ENCODE data around the gene PNLIPRP1. TPM values are rescaled to one million over a fixed set of nuclear protein-coding genes. Genes with fewer than 3 reads are reported as not detected.

PNLIPRP1 gene
- total and polyA plus RNA-seq, 2 donors: 0.02 TPM; not detected in 1

DNA sequence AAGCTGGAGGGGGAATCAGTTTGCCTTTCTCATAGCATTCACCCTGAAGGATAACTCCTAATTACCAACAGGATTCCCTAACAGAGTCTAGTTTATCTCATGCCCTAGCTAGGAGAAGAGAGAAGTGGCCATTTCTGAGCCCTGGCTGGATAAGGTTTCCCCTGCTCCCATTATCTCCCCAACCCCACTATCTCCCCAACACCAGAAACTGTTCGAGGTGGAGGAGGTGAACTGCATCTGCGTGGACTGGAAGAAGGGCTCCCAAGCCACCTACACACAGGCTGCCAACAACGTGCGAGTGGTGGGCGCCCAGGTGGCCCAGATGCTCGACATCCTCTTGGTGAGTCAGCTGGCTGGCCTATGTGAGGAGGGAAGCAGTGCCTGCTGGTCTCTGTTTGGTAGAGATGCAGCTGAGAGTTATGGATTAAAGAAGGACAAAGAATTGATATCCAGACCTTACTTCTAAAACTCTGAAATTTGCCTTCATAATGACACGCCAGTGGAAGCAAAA, 3.8 kb downstream of the PNLIPRP1 start:
- H3K4me3 ChIP-seq (ENCODE audit: low read length in 2 of 2): no peak overlapping the region
- H3K9me3 ChIP-seq (ENCODE audit: control insufficient read depth in 2 of 2, insufficient read depth in 1 of 2, low read length in 1 of 2): no peaks in the 10 kb centered on the region
- no peaks in the 10 kb centered on the region for H3K27me3 ChIP-seq (ENCODE audit: control insufficient read depth in 2 of 2, insufficient read depth in 1 of 2, low read length in 1 of 2)
- no peaks in the 10 kb centered on the region for H3K36me3 ChIP-seq (ENCODE audit: control insufficient read depth in 2 of 2, insufficient read depth in 2 of 2, low read length in 1 of 2)
- no peaks in the 10 kb centered on the region for H3K4me1 ChIP-seq (ENCODE audit: control insufficient read depth in 2 of 2, insufficient read depth in 2 of 2, low read length in 2 of 2)
- WGBS: 93% methylated on average over 7 of the region's 7 CpGs
- no peak overlapping the region for H3K27ac ChIP-seq (ENCODE audit: low read depth in 1 of 2, low read length in 1 of 2)
- no peak for DNase-seq (ENCODE audit: low read depth in 6 of 9, low spot score in 9 of 9)

DNA sequence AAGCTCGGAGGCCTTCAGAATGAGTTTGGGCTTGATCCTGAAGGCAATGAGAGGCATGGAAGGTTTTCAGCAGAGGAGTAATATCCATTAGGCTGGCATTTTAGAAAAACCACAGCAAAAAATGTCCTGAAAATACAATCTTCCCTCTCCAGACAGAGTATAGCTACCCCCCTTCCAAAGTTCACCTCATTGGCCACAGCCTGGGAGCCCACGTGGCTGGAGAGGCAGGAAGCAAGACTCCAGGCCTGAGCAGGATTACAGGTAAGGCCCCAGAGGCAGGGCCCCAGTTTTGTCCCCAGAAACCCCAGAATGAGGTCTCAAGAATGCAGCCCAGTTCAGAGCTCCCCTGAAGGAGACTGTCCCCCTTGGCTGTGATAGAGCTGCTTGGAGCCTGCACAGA, 5.3 kb downstream of the PNLIPRP1 start:
- H3K27ac ChIP-seq (ENCODE audit: low read depth in 1 of 2, low read length in 1 of 2): no peak overlapping the region
- H3K36me3 ChIP-seq (ENCODE audit: control insufficient read depth in 2 of 2, insufficient read depth in 2 of 2, low read length in 1 of 2): no peaks in the 10 kb centered on the region
- H3K9me3 ChIP-seq (ENCODE audit: control insufficient read depth in 2 of 2, insufficient read depth in 1 of 2, low read length in 1 of 2): no peaks in the 10 kb centered on the region
- 80% methylated on average over 2 of the region's 2 CpGs for WGBS
- H3K4me3 ChIP-seq (ENCODE audit: low read length in 2 of 2): no peak overlapping the region
- DNase-seq (ENCODE audit: low read depth in 6 of 9, low spot score in 9 of 9): no peak
- H3K4me1 ChIP-seq (ENCODE audit: control insufficient read depth in 2 of 2, insufficient read depth in 2 of 2, low read length in 2 of 2): no peaks in the 10 kb centered on the region
- no peaks in the 10 kb centered on the region for H3K27me3 ChIP-seq (ENCODE audit: control insufficient read depth in 2 of 2, insufficient read depth in 1 of 2, low read length in 1 of 2)

DNA sequence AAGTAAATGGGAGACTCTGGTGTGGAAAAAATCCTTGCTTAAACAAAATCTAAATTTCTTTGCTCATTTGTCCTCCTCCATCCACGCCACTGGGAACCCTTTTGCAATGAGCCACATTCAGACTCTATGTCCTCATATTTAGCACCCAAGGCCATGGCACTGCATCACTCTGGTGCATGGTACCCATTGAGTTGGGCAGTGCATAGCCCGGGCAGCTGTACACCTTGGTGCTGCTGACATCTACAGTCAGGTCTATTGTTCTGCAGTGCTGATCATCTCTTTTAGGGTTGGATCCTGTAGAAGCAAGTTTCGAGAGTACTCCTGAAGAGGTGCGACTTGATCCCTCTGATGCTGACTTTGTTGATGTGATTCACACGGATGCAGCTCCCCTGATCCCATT, 6.8 kb downstream of the PNLIPRP1 start:
- WGBS: 94% methylated on average over 5 of the region's 5 CpGs
- no peaks in the 10 kb centered on the region for H3K27me3 ChIP-seq (ENCODE audit: control insufficient read depth in 2 of 2, insufficient read depth in 1 of 2, low read length in 1 of 2)
- no peak overlapping the region for H3K27ac ChIP-seq (ENCODE audit: low read depth in 1 of 2, low read length in 1 of 2)
- no peak overlapping the region for H3K4me3 ChIP-seq (ENCODE audit: low read length in 2 of 2)
- H3K9me3 ChIP-seq (ENCODE audit: control insufficient read depth in 2 of 2, insufficient read depth in 1 of 2, low read length in 1 of 2): no peaks in the 10 kb centered on the region
- H3K4me1 ChIP-seq (ENCODE audit: control insufficient read depth in 2 of 2, insufficient read depth in 2 of 2, low read length in 2 of 2): no peaks in the 10 kb centered on the region
- DNase-seq (ENCODE audit: low read depth in 6 of 9, low spot score in 9 of 9): no peak
- no peaks in the 10 kb centered on the region for H3K36me3 ChIP-seq (ENCODE audit: control insufficient read depth in 2 of 2, insufficient read depth in 2 of 2, low read length in 1 of 2)

DNA sequence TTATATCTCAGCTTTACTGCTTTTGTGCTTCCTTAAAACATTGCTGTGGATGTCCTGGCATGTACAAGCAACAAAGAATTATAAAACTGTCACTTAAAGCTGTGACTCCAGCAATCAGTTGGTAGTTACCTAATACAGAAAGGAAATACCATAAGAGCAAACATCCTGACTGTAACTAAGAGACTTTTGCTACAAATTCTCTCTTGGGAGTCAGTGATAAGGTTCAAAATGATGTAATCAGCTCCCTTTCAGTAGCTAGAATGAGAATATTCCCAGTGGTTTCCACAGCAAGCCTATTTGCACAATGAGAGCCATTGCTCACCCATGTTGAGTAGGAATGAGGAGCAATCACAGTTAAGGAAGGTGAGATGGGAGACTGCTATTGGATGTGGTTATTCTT, 7.6 kb downstream of the PNLIPRP1 start:
- Histone ChIP-seq H3K4me3 (ENCODE audit: low read length in 2 of 2) (no peak overlapping the region), H3K36me3 (ENCODE audit: control insufficient read depth in 2 of 2, insufficient read depth in 2 of 2, low read length in 1 of 2) (no peaks in the 10 kb centered on the region), H3K4me1 (ENCODE audit: control insufficient read depth in 2 of 2, insufficient read depth in 2 of 2, low read length in 2 of 2) (no peaks in the 10 kb centered on the region), H3K27ac (ENCODE audit: low read depth in 1 of 2, low read length in 1 of 2) (no peak overlapping the region), H3K9me3 (ENCODE audit: control insufficient read depth in 2 of 2, insufficient read depth in 1 of 2, low read length in 1 of 2) (no peaks in the 10 kb centered on the region), H3K27me3 (ENCODE audit: control insufficient read depth in 2 of 2, insufficient read depth in 1 of 2, low read length in 1 of 2) (no peaks in the 10 kb centered on the region)
- DNase-seq (ENCODE audit: low read depth in 6 of 9, low spot score in 9 of 9): no peak

DNA sequence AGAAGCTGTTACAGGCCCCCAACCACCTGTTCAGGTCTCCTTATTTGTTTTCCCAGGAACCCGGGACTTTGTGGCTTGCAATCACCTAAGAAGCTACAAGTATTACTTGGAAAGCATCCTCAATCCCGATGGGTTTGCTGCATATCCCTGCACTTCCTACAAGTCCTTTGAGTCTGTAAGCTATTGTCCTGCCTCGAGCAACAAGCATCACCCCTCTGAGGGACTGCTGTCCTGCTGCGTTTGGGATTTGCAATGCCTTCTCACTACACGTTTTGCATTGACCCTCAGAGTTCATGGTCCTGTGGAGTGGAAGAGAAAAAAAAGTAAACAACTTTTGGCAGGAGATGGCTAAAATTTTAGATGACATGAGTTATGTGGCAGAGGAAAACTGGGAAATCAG, 9.2 kb downstream of the PNLIPRP1 start:
- no peaks in the 10 kb centered on the region for H3K36me3 ChIP-seq (ENCODE audit: control insufficient read depth in 2 of 2, insufficient read depth in 2 of 2, low read length in 1 of 2)
- no peaks in the 10 kb centered on the region for H3K9me3 ChIP-seq (ENCODE audit: control insufficient read depth in 2 of 2, insufficient read depth in 1 of 2, low read length in 1 of 2)
- H3K27me3 ChIP-seq (ENCODE audit: control insufficient read depth in 2 of 2, insufficient read depth in 1 of 2, low read length in 1 of 2): no peaks in the 10 kb centered on the region
- H3K4me1 ChIP-seq (ENCODE audit: control insufficient read depth in 2 of 2, insufficient read depth in 2 of 2, low read length in 2 of 2): no peaks in the 10 kb centered on the region
- H3K27ac ChIP-seq (ENCODE audit: low read depth in 1 of 2, low read length in 1 of 2): no peak overlapping the region
- no peak for DNase-seq (ENCODE audit: low read depth in 6 of 9, low spot score in 9 of 9)
- WGBS: 85% methylated on average over 5 of the region's 5 CpGs
- no peak overlapping the region for H3K4me3 ChIP-seq (ENCODE audit: low read length in 2 of 2)

DNA sequence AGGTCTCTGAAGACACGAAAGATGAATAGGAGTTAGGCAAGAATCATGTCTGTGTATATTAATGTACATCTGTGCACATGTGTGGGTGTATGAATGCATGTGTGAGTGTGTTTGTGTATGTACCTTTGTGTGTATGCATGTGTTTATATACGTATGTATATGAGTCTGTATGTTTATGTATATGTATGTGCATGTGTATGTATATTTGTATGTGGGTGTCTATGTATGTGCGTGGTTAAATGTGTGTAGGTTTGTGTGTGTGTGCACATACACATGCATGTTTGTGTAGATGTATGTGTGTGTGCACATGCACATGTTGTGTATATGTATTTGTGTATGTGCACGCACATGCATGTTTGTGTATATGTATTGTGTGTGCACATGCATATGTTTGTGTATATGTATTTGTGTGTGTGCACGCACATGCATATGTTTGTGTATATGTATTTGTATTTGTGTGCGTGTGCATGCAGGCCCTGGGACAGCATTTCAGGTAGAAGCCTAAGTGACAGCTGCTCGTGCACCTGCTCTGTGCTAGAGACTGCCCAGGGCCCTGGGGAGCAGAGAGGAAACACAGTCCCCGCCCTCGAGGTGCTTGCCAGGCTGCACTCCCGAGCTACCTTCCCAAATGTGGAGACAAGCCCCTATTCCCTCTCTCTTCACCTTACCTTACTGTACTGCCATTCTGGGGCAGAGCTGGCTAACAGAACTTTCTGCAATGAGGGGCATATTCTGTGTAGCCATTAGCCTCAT, 12.1 kb downstream of the PNLIPRP1 start:
- no peak for DNase-seq (ENCODE audit: low read depth in 6 of 9, low spot score in 9 of 9)
- H3K27me3 ChIP-seq (ENCODE audit: control insufficient read depth in 2 of 2, insufficient read depth in 1 of 2, low read length in 1 of 2): no peaks in the 10 kb centered on the region
- H3K27ac ChIP-seq (ENCODE audit: low read depth in 1 of 2, low read length in 1 of 2): no peak overlapping the region
- H3K4me1 ChIP-seq (ENCODE audit: control insufficient read depth in 2 of 2, insufficient read depth in 2 of 2, low read length in 2 of 2): no peaks in the 10 kb centered on the region
- H3K9me3 ChIP-seq (ENCODE audit: control insufficient read depth in 2 of 2, insufficient read depth in 1 of 2, low read length in 1 of 2): no peaks in the 10 kb centered on the region
- no peaks in the 10 kb centered on the region for H3K36me3 ChIP-seq (ENCODE audit: control insufficient read depth in 2 of 2, insufficient read depth in 2 of 2, low read length in 1 of 2)
- no peak overlapping the region for H3K4me3 ChIP-seq (ENCODE audit: low read length in 2 of 2)
- 92% methylated on average over 10 of the region's 10 CpGs for WGBS

DNA sequence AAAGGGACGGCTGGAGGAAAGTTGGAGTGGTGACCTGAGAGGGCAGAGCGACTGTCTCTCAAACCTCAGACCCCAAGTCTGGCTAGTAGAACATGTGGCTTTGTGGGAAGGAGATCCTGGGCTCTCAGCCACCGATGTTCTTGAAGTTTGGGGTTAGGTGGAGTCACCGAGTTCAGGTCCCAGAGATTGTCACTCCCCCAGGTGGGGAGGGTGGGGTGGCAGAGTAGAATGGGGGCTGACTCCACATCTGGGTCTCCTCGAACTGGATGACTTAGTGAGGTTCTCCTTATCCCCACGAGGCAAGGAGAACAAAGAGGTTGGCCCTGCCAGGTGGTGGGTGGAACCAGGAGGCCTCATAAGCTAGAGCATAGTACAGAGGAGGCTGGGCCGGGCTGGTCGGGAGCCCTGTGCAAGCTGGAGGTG, 15.3 kb downstream of the PNLIPRP1 start:
- Histone ChIP-seq H3K4me3 (ENCODE audit: low read length in 2 of 2) (no peak overlapping the region), H3K4me1 (ENCODE audit: control insufficient read depth in 2 of 2, insufficient read depth in 2 of 2, low read length in 2 of 2) (no peaks in the 10 kb centered on the region), H3K27me3 (ENCODE audit: control insufficient read depth in 2 of 2, insufficient read depth in 1 of 2, low read length in 1 of 2) (peaks cover 7 to 21% of the 10 kb centered on the region in 2 donors), H3K36me3 (ENCODE audit: control insufficient read depth in 2 of 2, insufficient read depth in 2 of 2, low read length in 1 of 2) (no peaks in the 10 kb centered on the region), H3K9me3 (ENCODE audit: control insufficient read depth in 2 of 2, insufficient read depth in 1 of 2, low read length in 1 of 2) (peaks cover 0 to 1% of the 10 kb centered on the region in 2 donors), H3K27ac (ENCODE audit: low read depth in 1 of 2, low read length in 1 of 2) (no peak overlapping the region)
- DNase-seq (ENCODE audit: low read depth in 6 of 9, low spot score in 9 of 9): no peak
- 81% methylated on average over 8 of the region's 8 CpGs for WGBS

DNA sequence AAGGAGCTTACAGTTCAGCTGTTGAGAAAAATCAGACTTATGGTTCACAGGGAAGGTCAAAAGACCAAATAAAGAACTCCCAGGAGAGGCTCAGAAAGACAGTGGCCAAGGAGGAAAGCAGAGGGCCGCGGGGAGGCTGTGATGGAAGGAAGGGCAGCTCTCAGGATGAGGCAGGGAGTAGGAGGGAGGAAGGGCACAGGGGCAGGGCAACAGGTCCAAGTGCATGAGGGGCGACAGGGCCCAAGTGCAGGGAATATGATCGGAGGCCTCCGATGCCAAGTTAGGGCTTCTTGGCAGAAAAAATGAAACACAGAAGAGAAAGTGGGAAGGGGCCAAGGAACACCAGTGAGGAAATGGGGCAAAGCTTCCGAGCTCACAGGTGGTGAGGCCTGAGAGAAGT, 16.6 kb downstream of the PNLIPRP1 start:
- H3K4me1 ChIP-seq (ENCODE audit: control insufficient read depth in 2 of 2, insufficient read depth in 2 of 2, low read length in 2 of 2): no peaks in the 10 kb centered on the region
- no peak overlapping the region for H3K27ac ChIP-seq (ENCODE audit: low read depth in 1 of 2, low read length in 1 of 2)
- peaks cover 7 to 21% of the 10 kb centered on the region in 2 donors for H3K27me3 ChIP-seq (ENCODE audit: control insufficient read depth in 2 of 2, insufficient read depth in 1 of 2, low read length in 1 of 2)
- no peaks in the 10 kb centered on the region for H3K36me3 ChIP-seq (ENCODE audit: control insufficient read depth in 2 of 2, insufficient read depth in 2 of 2, low read length in 1 of 2)
- 89% methylated on average over 6 of the region's 6 CpGs for WGBS
- H3K9me3 ChIP-seq (ENCODE audit: control insufficient read depth in 2 of 2, insufficient read depth in 1 of 2, low read length in 1 of 2): peaks cover 0 to 1% of the 10 kb centered on the region in 2 donors
- no peak for DNase-seq (ENCODE audit: low read depth in 6 of 9, low spot score in 9 of 9)
- H3K4me3 ChIP-seq (ENCODE audit: low read length in 2 of 2): no peak overlapping the region

DNA sequence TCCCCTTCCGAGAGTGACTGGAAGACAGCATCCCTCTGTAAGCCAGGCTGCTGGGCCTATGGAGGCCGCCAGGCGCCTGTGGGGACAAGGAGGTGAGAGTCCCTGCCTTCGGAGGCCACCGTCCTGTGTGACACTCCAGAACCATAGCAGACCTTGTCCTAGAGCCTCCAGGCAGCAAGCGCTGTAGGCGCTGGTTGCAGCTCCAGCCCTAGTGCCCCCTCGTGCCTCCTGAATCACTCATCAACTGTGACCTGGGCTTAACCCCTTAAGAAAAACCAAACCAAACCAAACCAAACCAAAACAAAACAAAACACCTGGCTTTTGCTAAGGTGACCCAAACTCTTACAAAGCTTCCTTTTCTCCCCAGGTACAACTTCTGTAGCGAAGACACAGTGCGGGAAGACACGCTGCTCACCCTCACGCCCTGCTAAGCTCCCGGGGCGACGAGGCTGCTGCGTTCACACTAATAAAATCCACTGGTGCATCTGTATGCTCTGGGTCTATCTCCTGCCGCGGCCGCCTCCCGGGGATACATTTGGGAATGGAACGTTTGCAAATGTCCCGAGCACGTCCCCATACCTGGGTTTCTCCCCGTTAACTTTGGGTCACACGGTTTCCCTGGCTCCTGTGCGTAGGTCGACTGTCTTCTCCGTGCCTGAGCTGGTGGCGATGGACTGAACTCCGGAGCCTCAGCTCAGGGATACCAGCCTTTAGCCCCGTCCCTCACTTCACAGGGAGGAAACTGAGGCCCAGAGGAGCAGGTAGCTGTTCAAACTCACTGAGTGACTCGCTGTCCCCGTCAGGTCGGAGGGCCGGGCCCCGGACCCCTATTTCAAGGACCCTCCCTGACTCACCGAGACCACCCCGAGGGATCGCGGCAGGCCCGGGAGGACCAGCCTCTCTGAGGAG, 18.2 kb downstream of the PNLIPRP1 start:
- H3K36me3 ChIP-seq (ENCODE audit: control insufficient read depth in 2 of 2, insufficient read depth in 2 of 2, low read length in 1 of 2): no peaks in the 10 kb centered on the region
- WGBS: 41% methylated on average over 41 of the region's 41 CpGs
- H3K27ac ChIP-seq (ENCODE audit: low read depth in 1 of 2, low read length in 1 of 2): no peak overlapping the region
- peaks cover 0 to 1% of the 10 kb centered on the region in 2 donors for H3K9me3 ChIP-seq (ENCODE audit: control insufficient read depth in 2 of 2, insufficient read depth in 1 of 2, low read length in 1 of 2)
- H3K4me3 ChIP-seq (ENCODE audit: low read length in 2 of 2): no peak overlapping the region
- no peaks in the 10 kb centered on the region for H3K4me1 ChIP-seq (ENCODE audit: control insufficient read depth in 2 of 2, insufficient read depth in 2 of 2, low read length in 2 of 2)
- DNase-seq (ENCODE audit: low read depth in 6 of 9, low spot score in 9 of 9): no peak
- peaks cover 7 to 21% of the 10 kb centered on the region in 2 donors for H3K27me3 ChIP-seq (ENCODE audit: control insufficient read depth in 2 of 2, insufficient read depth in 1 of 2, low read length in 1 of 2)

Measured in thymus (tissue), 11 donors.